HG03565 (cell line): ENCODE measurements around the gene CAMK1D.

ENCODE experiments used
- ATAC-seq: cut with Tn5 transposase; IDR thresholded peaks from one replicate; pipeline ENCODE4 v1.9.1; 2021; ENCODE audit warnings: mild to moderate bottlenecking, moderate library complexity; ENCODE audit not compliant: unreplicated experiment

The CAMK1D gene

GRCh38 chr10:12679636-12680035 lies 330.3 kb downstream of the CAMK1D start:
- ATAC-seq, result no peak

GRCh38 chr10:12681252-12681651 lies 331.9 kb downstream of the CAMK1D start:
- no peak for ATAC-seq

- no peak for ATAC-seq
Measured at GRCh38 chr10:12684784-12685183, 335.4 kb downstream of the CAMK1D start.

- no peak for ATAC-seq
Measured at GRCh38 chr10:12685261-12686058, 336.1 kb downstream of the CAMK1D start.

- no peak for ATAC-seq
Measured at GRCh38 chr10:12687996-12688395, 338.6 kb downstream of the CAMK1D start.

GRCh38 chr10:12689893-12690292 lies 340.5 kb downstream of the CAMK1D start:
- ATAC-seq, result no peak

- ATAC-seq, result no peak
Measured at GRCh38 chr10:12690525-12691126, 341.3 kb downstream of the CAMK1D start.

GRCh38 chr10:12691596-12691995 lies 342.2 kb downstream of the CAMK1D start:
- no peak for ATAC-seq

GRCh38 chr10:12697764-12698163 lies 348.4 kb downstream of the CAMK1D start:
- no peak for ATAC-seq

- no peak for ATAC-seq
Measured at GRCh38 chr10:12699258-12699700, 349.9 kb downstream of the CAMK1D start.

- ATAC-seq, result no peak
Measured at GRCh38 chr10:12699781-12700556, 350.6 kb downstream of the CAMK1D start.

- ATAC-seq, result no peak
Measured at GRCh38 chr10:12700557-12700874, 351.2 kb downstream of the CAMK1D start.

- no peak for ATAC-seq
Measured at GRCh38 chr10:12701696-12702095, 352.3 kb downstream of the CAMK1D start.

- no peak for ATAC-seq
Measured at GRCh38 chr10:12702215-12702770, 352.9 kb downstream of the CAMK1D start.

GRCh38 chr10:12703126-12703525 lies 353.8 kb downstream of the CAMK1D start:
- no peak for ATAC-seq

GRCh38 chr10:12703813-12704212 lies 354.5 kb downstream of the CAMK1D start:
- ATAC-seq, result no peak

GRCh38 chr10:12704488-12704887 lies 355.1 kb downstream of the CAMK1D start:
- ATAC-seq, result no peak

- ATAC-seq, result no peak
Measured at GRCh38 chr10:12705943-12706342, 356.6 kb downstream of the CAMK1D start.

- ATAC-seq, result no peak
Measured at GRCh38 chr10:12707461-12708185, 358.3 kb downstream of the CAMK1D start.

- ATAC-seq, result no peak
Measured at GRCh38 chr10:12709000-12709401, 359.7 kb downstream of the CAMK1D start.

GRCh38 chr10:12709521-12709963 lies 360.2 kb downstream of the CAMK1D start:
- no peak for ATAC-seq
